RWPE2 (cell line): ENCODE measurements around the gene PLXNA4.

Source experiments
- ATAC-seq: fragments of 200-7000 bp; cut with Tn5 transposase; 3 replicates; pipeline ENCODE4 v1.9.1; 2021; ENCODE audit warnings: low read depth
- DNase-seq: peaks from one replicate; pipeline ENCODE4 v3.0.0-alpha.2; 2020; ENCODE audit warnings: low spot score
- H3K27ac ChIP-seq: fragments of 450-650 bp; 2 replicates; pipeline ENCODE4 v1.5.1; 2017; ENCODE audit warnings: mild to moderate bottlenecking; ENCODE audit not compliant: poor library complexity, severe bottlenecking
- H3K27me3 ChIP-seq: fragments of 250-450 bp; sonication (Bioruptor Pico); 2 replicates; pipeline ENCODE4 v1.5.1; 2021; ENCODE audit warnings: mild to moderate bottlenecking, moderate library complexity; ENCODE audit not compliant: insufficient read depth, poor library complexity, severe bottlenecking
- H3K36me3 ChIP-seq: fragments of 250-450 bp; sonication (Bioruptor Pico); 2 replicates; pipeline ENCODE4 v1.5.1; 2020; ENCODE audit warnings: low read depth, mild to moderate bottlenecking, moderate library complexity
- H3K4me1 ChIP-seq: fragments of 250-450 bp; sonication (Bioruptor Pico); 2 replicates; pipeline ENCODE4 v1.5.1; 2021; ENCODE audit warnings: mild to moderate bottlenecking, moderate library complexity; ENCODE audit not compliant: insufficient read depth, poor library complexity, severe bottlenecking
- H3K4me3 ChIP-seq: fragments of 250-450 bp; sonication (Bioruptor Pico); 2 replicates; pipeline ENCODE4 v1.5.1; 2021; ENCODE audit warnings: mild to moderate bottlenecking, moderate library complexity; ENCODE audit not compliant: severe bottlenecking
- H3K9me3 ChIP-seq: fragments of 250-450 bp; sonication (Bioruptor Pico); 2 replicates; pipeline ENCODE4 v1.5.1; 2021; ENCODE audit warnings: mild to moderate bottlenecking, moderate library complexity; ENCODE audit not compliant: severe bottlenecking
- TF ChIP-seq, protein P1 (sequence below): fragments of 450-650 bp; IDR thresholded peaks from one replicate; pipeline ENCODE4 v1.5.1; 2017; ENCODE audit warnings: mild to moderate bottlenecking, moderate library complexity; ENCODE audit not compliant: poor library complexity, severe bottlenecking

Gene PLXNA4

DNA sequence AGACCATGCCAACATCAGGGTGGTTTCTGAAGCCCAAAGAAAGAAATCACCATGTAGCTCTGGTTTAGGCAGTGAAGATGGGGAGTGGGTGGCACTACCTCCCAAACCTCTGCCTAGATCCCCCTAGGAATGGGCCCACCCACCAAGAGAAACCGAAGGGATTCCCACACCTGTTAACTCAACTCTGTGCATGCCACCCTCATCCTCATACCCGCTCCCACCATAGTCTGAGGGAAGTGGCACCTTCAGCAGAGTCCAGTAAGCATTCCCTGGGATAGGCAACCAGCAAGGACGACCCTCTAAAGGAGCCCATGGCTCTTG is 1.7 kb upstream of the PLXNA4 start:
- Histone ChIP-seq H3K9me3 (no peaks in the 10 kb centered on the region), H3K27ac (no peak overlapping the region), H3K4me3 (no peak overlapping the region), H3K4me1 (no peaks in the 10 kb centered on the region), H3K27me3 (peaks cover 61% of the 10 kb centered on the region), H3K36me3 (no peaks in the 10 kb centered on the region)
- ATAC-seq: no peak
- DNase-seq: no peak
- TF ChIP-seq, protein P1, sequence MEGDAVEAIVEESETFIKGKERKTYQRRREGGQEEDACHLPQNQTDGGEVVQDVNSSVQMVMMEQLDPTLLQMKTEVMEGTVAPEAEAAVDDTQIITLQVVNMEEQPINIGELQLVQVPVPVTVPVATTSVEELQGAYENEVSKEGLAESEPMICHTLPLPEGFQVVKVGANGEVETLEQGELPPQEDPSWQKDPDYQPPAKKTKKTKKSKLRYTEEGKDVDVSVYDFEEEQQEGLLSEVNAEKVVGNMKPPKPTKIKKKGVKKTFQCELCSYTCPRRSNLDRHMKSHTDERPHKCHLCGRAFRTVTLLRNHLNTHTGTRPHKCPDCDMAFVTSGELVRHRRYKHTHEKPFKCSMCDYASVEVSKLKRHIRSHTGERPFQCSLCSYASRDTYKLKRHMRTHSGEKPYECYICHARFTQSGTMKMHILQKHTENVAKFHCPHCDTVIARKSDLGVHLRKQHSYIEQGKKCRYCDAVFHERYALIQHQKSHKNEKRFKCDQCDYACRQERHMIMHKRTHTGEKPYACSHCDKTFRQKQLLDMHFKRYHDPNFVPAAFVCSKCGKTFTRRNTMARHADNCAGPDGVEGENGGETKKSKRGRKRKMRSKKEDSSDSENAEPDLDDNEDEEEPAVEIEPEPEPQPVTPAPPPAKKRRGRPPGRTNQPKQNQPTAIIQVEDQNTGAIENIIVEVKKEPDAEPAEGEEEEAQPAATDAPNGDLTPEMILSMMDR: no peak

GRCh38 chr7:132577206-132578049 is 1.2 kb upstream of the PLXNA4 start:
- ATAC-seq: peak; percentile 44; the same call in 2 of the 3 replicates
- TF ChIP-seq, protein P1: no peak
- Histone ChIP-seq H3K4me3 (peak overlapping the region; percentile 13), H3K27me3 (peaks cover 67% of the 10 kb centered on the region), H3K9me3 (no peaks in the 10 kb centered on the region), H3K36me3 (no peaks in the 10 kb centered on the region), H3K4me1 (no peaks in the 10 kb centered on the region), H3K27ac (no peak overlapping the region)
- DNase-seq: no peak

DNA sequence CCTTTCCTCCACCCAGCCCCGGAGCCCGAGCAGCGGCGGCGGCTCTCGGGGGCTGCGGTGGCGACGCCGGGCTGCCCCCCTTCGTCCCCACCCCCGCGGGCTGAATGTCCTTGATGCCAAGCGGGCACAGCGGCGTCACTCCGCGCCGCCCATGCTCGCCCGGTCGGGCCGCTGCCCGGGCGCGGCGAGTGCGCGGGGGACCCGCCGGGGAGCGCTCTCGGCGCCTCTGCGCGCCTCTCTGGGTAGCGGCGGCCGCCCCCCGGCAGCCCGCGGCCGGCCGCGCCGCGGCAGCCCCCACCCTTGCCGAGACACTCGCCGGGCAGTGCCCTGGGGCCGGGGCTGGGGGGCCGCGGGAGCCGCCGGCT is 433 bp upstream of the PLXNA4 start:
- no peaks in the 10 kb centered on the region for H3K36me3 ChIP-seq
- no peak overlapping the region for H3K27ac ChIP-seq
- no peaks in the 10 kb centered on the region for H3K9me3 ChIP-seq
- peak overlapping the region; percentile 13 for H3K4me3 ChIP-seq
- H3K4me1 ChIP-seq: no peaks in the 10 kb centered on the region
- DNase-seq (no peak), ATAC-seq (no peak)
- TF ChIP-seq, protein P1: no peak
- peaks cover 74% of the 10 kb centered on the region for H3K27me3 ChIP-seq

DNA sequence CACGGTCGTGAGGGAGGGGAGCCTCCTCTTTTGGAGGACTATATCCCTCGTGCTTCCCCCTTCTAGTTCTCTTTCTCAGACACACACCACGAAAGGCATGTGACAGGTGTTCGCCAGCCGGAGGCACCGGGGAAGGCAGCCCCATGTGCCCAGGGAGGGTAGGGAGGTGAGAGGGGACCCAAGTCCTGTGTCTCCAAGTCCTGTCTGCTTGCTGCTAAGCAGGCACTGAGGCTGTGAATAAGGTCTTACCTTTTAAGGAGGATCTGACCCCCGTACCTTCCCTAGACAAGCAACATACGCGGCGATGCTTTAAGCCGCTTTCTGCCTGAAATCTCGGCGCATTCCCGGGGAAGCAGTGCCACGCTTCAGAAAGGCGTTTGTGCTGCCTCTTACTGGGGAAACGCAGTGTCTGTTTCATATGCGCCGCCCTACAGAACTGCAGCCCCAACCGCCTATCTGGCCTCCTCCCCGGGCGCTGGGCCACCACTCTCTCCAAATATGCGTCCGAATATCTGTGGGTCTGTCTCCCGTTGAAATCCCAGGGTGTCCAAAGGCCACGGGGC is 770 bp downstream of the PLXNA4 start:
- H3K4me1 ChIP-seq: no peaks in the 10 kb centered on the region
- H3K36me3 ChIP-seq: no peaks in the 10 kb centered on the region
- H3K27ac ChIP-seq: no peak overlapping the region
- H3K4me3 ChIP-seq: no peak overlapping the region
- ATAC-seq: peak; percentile 42
- peaks cover 79% of the 10 kb centered on the region for H3K27me3 ChIP-seq
- H3K9me3 ChIP-seq: no peaks in the 10 kb centered on the region
- TF ChIP-seq, protein P1: no peak
- DNase-seq: no peak

- Histone ChIP-seq H3K27ac (no peak overlapping the region), H3K4me1 (no peaks in the 10 kb centered on the region), H3K9me3 (no peaks in the 10 kb centered on the region), H3K27me3 (peaks cover 81% of the 10 kb centered on the region), H3K36me3 (no peaks in the 10 kb centered on the region), H3K4me3 (no peak overlapping the region)
- DNase-seq (no peak), ATAC-seq (no peak)
- TF ChIP-seq, protein P1: no peak
Measured at GRCh38 chr7:132574223-132574622, 2.0 kb downstream of the PLXNA4 start.
